SU-DHL-6 (cell line): ENCODE results near the gene PHACTR1.

ENCODE experiments used
- H2AFZ ChIP-seq: fragments of 200-600 bp; sonication (generic); 2 replicates; pipeline ENCODE4 v1.6.1; 2014; ENCODE audit warnings: low read depth, mild to moderate bottlenecking, moderate library complexity, mixed read lengths, antibody characterized with exemption, low read length; ENCODE audit not compliant: severe bottlenecking
- H3F3A ChIP-seq: fragments of 200-600 bp; shearing (Covaris generic); 2 replicates; pipeline ENCODE4 v1.6.0; 2016; ENCODE audit warnings: antibody characterized with exemption, mild to moderate bottlenecking; ENCODE audit not compliant: insufficient read depth
- H3K27ac ChIP-seq: fragments of 200-600 bp; sonication (generic); 2 replicates; pipeline ENCODE4 v1.5.1; 2016; ENCODE audit warnings: low read depth, mild to moderate bottlenecking, low read length, moderate library complexity, mixed read lengths
- H3K27me3 ChIP-seq: fragments of 200-600 bp; sonication (generic), shearing (Covaris generic); 2 replicates; pipeline ENCODE4 v1.6.0; 2014; ENCODE audit warnings: mild to moderate bottlenecking, low read length
- H3K36me3 ChIP-seq: fragments of 200-600 bp; sonication (generic); 2 replicates; pipeline ENCODE4 v1.6.1; 2014; ENCODE audit warnings: mild to moderate bottlenecking, low read length, mixed read lengths
- H3K4me2 ChIP-seq: fragments of 300-600, 200-600 bp; shearing (Covaris generic), sonication (generic); 2 replicates; pipeline ENCODE4 v1.6.0; 2014; ENCODE audit warnings: low read length, low read depth, mild to moderate bottlenecking; ENCODE audit not compliant: poor library complexity, severe bottlenecking
- H3K4me3 ChIP-seq: fragments of 200-600 bp; sonication (generic); 2 replicates; pipeline ENCODE4 v1.5.1; 2014; ENCODE audit warnings: antibody characterized with exemption, low read length, mild to moderate bottlenecking, mixed read lengths; ENCODE audit not compliant: insufficient read depth, poor library complexity, severe bottlenecking
- H3K79me2 ChIP-seq: fragments of 200-600 bp; sonication (generic); 2 replicates; pipeline ENCODE4 v1.6.1; 2014; ENCODE audit warnings: mild to moderate bottlenecking, low read length, moderate library complexity; ENCODE audit not compliant: insufficient read depth
- H3K9ac ChIP-seq: fragments of 200-600 bp; sonication (generic); 2 replicates; pipeline ENCODE4 v1.7.0; 2014; ENCODE audit warnings: mild to moderate bottlenecking, low read length
- H3K9me2 ChIP-seq: fragments of 200-600 bp; sonication (generic); replicated peaks from 2 replicates; pipeline ENCODE4 v1.6.1; 2014; ENCODE audit warnings: low read length; ENCODE audit not compliant: insufficient read depth
- H3K9me3 ChIP-seq: fragments of 200-600 bp; sonication (generic); 2 replicates; pipeline ENCODE4 v1.6.1; 2014; ENCODE audit warnings: low read length, mixed read lengths; ENCODE audit not compliant: insufficient read depth
- H4K20me1 ChIP-seq: fragments of 200-600 bp; sonication (generic); 2 replicates; pipeline ENCODE4 v1.6.1; 2014; ENCODE audit warnings: low read depth, mild to moderate bottlenecking, antibody characterized with exemption, low read length, moderate library complexity, mixed read lengths
- EZH2phosphoT487 ChIP-seq: fragments of 200-600 bp; sonication (generic), shearing (Covaris generic); conservative IDR thresholded peaks from 2 replicates; pipeline ENCODE4 v1.6.1; 2018; ENCODE audit warnings: mild to moderate bottlenecking, antibody characterized with exemption, low read length, moderate library complexity, mixed read lengths
- TF ChIP-seq, protein P1 (sequence below): fragments of 200-600 bp; sonication (generic); IDR thresholded peaks from one replicate; pipeline ENCODE4 v1.5.1; 2017; ENCODE audit warnings: antibody characterized with exemption, mild to moderate bottlenecking, low read length, moderate library complexity; ENCODE audit not compliant: insufficient read depth, poor library complexity, severe bottlenecking

PHACTR1 gene

DNA sequence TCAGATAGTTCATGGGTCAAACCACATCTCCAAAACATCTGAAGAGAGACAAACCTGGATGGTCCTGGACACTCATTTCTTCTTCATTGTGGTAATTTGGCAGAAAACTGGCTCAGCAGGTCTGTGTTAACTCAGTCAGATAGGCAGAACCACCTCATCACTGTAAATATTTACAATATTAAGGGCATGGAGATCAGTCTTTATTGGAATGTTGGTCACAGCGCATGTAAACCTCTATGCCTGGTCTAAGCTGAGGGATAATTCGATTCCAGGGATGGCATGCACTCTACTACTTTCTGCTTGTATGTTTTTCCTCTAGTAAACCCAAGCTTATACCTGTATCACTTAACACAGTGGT is 615.8 kb downstream of the PHACTR1 start:
- TF ChIP-seq, protein P1, sequence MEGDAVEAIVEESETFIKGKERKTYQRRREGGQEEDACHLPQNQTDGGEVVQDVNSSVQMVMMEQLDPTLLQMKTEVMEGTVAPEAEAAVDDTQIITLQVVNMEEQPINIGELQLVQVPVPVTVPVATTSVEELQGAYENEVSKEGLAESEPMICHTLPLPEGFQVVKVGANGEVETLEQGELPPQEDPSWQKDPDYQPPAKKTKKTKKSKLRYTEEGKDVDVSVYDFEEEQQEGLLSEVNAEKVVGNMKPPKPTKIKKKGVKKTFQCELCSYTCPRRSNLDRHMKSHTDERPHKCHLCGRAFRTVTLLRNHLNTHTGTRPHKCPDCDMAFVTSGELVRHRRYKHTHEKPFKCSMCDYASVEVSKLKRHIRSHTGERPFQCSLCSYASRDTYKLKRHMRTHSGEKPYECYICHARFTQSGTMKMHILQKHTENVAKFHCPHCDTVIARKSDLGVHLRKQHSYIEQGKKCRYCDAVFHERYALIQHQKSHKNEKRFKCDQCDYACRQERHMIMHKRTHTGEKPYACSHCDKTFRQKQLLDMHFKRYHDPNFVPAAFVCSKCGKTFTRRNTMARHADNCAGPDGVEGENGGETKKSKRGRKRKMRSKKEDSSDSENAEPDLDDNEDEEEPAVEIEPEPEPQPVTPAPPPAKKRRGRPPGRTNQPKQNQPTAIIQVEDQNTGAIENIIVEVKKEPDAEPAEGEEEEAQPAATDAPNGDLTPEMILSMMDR: no peak
- TF ChIP-seq EZH2phosphoT487: no peak
- Histone ChIP-seq H3K9me2 (no peaks in the 10 kb centered on the region), H3K4me3 (no peak overlapping the region), H3K27ac (no peak overlapping the region), H3K4me2 (no peak overlapping the region), H3K36me3 (no peaks in the 10 kb centered on the region), H4K20me1 (no peaks in the 10 kb centered on the region), H3K79me2 (no peaks in the 10 kb centered on the region), H3K9ac (no peak overlapping the region), H3K27me3 (no peaks in the 10 kb centered on the region), H3F3A (no peaks in the 10 kb centered on the region), H2AFZ (no peak overlapping the region), H3K9me3 (no peaks in the 10 kb centered on the region)

DNA sequence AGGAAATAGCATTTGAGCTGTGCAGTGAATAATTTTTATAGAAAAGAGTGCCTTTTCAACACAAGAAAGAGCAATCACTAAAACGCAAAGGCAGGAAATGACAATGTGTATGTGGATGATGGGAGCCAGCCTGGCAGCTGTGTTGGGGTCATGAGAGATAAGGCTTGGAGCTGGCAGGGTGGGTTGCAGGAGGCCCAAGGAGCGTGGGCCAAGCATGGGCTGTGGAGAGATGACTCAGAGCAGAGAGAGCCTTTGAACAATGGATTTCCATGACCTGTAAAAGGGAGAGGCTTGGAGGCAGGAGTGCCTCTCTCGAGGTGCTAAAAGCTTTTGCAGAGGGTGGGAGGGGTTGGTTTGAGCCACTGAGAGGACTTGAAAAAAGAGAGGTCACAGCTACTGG is 618.4 kb downstream of the PHACTR1 start:
- no peak overlapping the region for H3K4me2 ChIP-seq
- no peaks in the 10 kb centered on the region for H3K9me2 ChIP-seq
- H3K27ac ChIP-seq: no peak overlapping the region
- H2AFZ ChIP-seq: no peak overlapping the region
- TF ChIP-seq, protein P1: no peak
- no peak for TF ChIP-seq EZH2phosphoT487
- H3K4me3 ChIP-seq: no peak overlapping the region
- H3K36me3 ChIP-seq: no peaks in the 10 kb centered on the region
- H3K9me3 ChIP-seq: no peaks in the 10 kb centered on the region
- no peaks in the 10 kb centered on the region for H4K20me1 ChIP-seq
- H3K79me2 ChIP-seq: no peaks in the 10 kb centered on the region
- H3K9ac ChIP-seq: no peak overlapping the region
- H3F3A ChIP-seq: no peaks in the 10 kb centered on the region
- no peaks in the 10 kb centered on the region for H3K27me3 ChIP-seq

DNA sequence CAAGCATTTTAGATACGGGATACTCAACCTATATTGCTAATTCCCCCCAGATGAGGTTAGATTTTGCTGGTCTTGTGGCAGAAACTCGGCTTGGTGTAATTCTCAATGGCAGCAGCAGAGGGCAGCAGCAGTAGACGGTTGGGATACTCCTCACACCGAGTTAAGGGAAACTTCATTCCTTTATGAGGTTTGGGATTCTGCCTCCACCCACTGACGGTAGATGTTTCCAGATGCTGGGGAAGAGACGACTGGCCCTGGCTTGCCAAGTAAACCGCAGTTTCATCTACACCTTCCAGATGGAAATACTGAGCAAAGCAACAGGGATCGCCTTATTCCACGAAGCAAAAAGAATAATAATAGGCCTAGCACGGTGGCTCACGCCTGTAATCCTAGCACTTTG is 620.0 kb downstream of the PHACTR1 start:
- H3K9me3 ChIP-seq: 0 out of 2 replicates have a peak, but pooled peaks cover 3% of the 10 kb centered on the region
- H3K4me3 ChIP-seq: no peak overlapping the region
- no peaks in the 10 kb centered on the region for H3K9me2 ChIP-seq
- no peaks in the 10 kb centered on the region for H3K36me3 ChIP-seq
- H3K79me2 ChIP-seq: no peaks in the 10 kb centered on the region
- no peak overlapping the region for H3K4me2 ChIP-seq
- no peak overlapping the region for H3K27ac ChIP-seq
- H2AFZ ChIP-seq: no peak overlapping the region
- TF ChIP-seq, protein P1: peak; percentile 98
- no peak for TF ChIP-seq EZH2phosphoT487
- no peaks in the 10 kb centered on the region for H3F3A ChIP-seq
- H4K20me1 ChIP-seq: no peaks in the 10 kb centered on the region
- no peak overlapping the region for H3K9ac ChIP-seq
- H3K27me3 ChIP-seq: no peaks in the 10 kb centered on the region
